Astrocyte (in vitro differentiated cells and primary cell): ENCODE measurements around the gene GALE. TPM values are rescaled to one million over a fixed set of nuclear protein-coding genes. Genes with fewer than 3 reads are reported as not detected.

Experiments
- DNase-seq: peaks from one replicate; pipeline ENCODE4 v3.0.0-alpha.2; 2010; ENCODE audit warnings: low read depth
- FAIRE-seq: peaks from 2 replicates; lab custom pipeline; 2011; peaks lifted over from hg19 to GRCh38; lab: Jason Lieb, UNC
- H2AFZ ChIP-seq: 2 replicates; pipeline ENCODE4 v1.6.0; 2012; ENCODE audit warnings: low read depth, low read length, inconsistent platforms
- H3K27ac ChIP-seq: 2 replicates; pipeline ENCODE4 v1.5.1; 2011; ENCODE audit warnings: low read depth, low read length, inconsistent platforms
- H3K27me3 ChIP-seq: 2 replicates; pipeline ENCODE4 v1.6.0; 2011; ENCODE audit warnings: low read length, inconsistent platforms; ENCODE audit not compliant: insufficient read depth
- H3K36me3 ChIP-seq: 2 replicates; pipeline ENCODE4 v1.5.1; 2011; ENCODE audit warnings: low read length, inconsistent platforms; ENCODE audit not compliant: insufficient read depth
- H3K4me1 ChIP-seq: 2 replicates; pipeline ENCODE4 v1.5.1; 2011; ENCODE audit warnings: low read length, inconsistent platforms; ENCODE audit not compliant: insufficient read depth
- H3K4me2 ChIP-seq: 2 replicates; pipeline ENCODE4 v1.6.0; 2012; ENCODE audit warnings: low read length, inconsistent platforms
- H3K4me3 ChIP-seq: 2 replicates; pipeline ENCODE4 v1.5.1; 2011; ENCODE audit warnings: low read depth, mild to moderate bottlenecking, low read length, inconsistent platforms; ENCODE audit not compliant: insufficient read depth
- H3K79me2 ChIP-seq: 2 replicates; pipeline ENCODE4 v1.6.0; 2012; ENCODE audit warnings: mild to moderate bottlenecking, low read length, inconsistent platforms; ENCODE audit not compliant: insufficient read depth
- H3K9ac ChIP-seq: 2 replicates; pipeline ENCODE4 v1.6.0; 2012; ENCODE audit warnings: mild to moderate bottlenecking, low read length, inconsistent platforms
- H3K9me3 ChIP-seq: 2 replicates; pipeline ENCODE4 v1.5.1; 2012; ENCODE audit warnings: low read depth, mild to moderate bottlenecking, low read length, inconsistent platforms; ENCODE audit not compliant: insufficient read depth
- H4K20me1 ChIP-seq: 2 replicates; pipeline ENCODE4 v1.6.0; 2012; ENCODE audit warnings: low read length, inconsistent platforms; ENCODE audit not compliant: insufficient read depth
- H3K27ac Mint-ChIP-seq: one replicate; pipeline ENCODE4 v1.8.0; 2021; ENCODE audit warnings: mild to moderate bottlenecking, mixed read lengths; ENCODE audit not compliant: unreplicated experiment
- H3K27me3 Mint-ChIP-seq: one replicate; pipeline ENCODE4 v1.8.0; 2021; ENCODE audit warnings: low read depth, mixed read lengths; ENCODE audit not compliant: unreplicated experiment
- H3K36me3 Mint-ChIP-seq: one replicate; pipeline ENCODE4 v1.8.0; 2021; ENCODE audit warnings: low read depth, mixed read lengths; ENCODE audit not compliant: unreplicated experiment
- H3K4me1 Mint-ChIP-seq: one replicate; pipeline ENCODE4 v1.8.0; 2021; ENCODE audit warnings: low read depth, mixed read lengths; ENCODE audit not compliant: unreplicated experiment
- H3K4me3 Mint-ChIP-seq: one replicate; pipeline ENCODE4 v1.8.0; 2021; ENCODE audit warnings: mild to moderate bottlenecking, moderate library complexity, mixed read lengths; ENCODE audit not compliant: unreplicated experiment
- H3K9me3 Mint-ChIP-seq: one replicate; pipeline ENCODE4 v1.8.0; 2021; ENCODE audit warnings: mild to moderate bottlenecking, mixed read lengths; ENCODE audit not compliant: unreplicated experiment
- EZH2 ChIP-seq: IDR thresholded peaks from 2 replicates; pipeline ENCODE4 v1.6.1; 2012; ENCODE audit warnings: mild to moderate bottlenecking, low read length, inconsistent platforms; ENCODE audit not compliant: insufficient read depth
- total RNA-seq: library from RNA; stranded (reverse); gene quantifications from 2 replicates; pipeline ENCODE4 v1.2.1, GENCODE V29; 2021
- TF ChIP-seq, protein P1 (sequence below): IDR thresholded peaks from 2 replicates; pipeline ENCODE4 v1.5.1; 2011; ENCODE audit warnings: low read depth, mild to moderate bottlenecking, inconsistent platforms, low read length, moderate library complexity; ENCODE audit not compliant: insufficient read depth

GALE gene
- total RNA-seq, 1 donor from 2014 or later: 27.0 TPM

DNA sequence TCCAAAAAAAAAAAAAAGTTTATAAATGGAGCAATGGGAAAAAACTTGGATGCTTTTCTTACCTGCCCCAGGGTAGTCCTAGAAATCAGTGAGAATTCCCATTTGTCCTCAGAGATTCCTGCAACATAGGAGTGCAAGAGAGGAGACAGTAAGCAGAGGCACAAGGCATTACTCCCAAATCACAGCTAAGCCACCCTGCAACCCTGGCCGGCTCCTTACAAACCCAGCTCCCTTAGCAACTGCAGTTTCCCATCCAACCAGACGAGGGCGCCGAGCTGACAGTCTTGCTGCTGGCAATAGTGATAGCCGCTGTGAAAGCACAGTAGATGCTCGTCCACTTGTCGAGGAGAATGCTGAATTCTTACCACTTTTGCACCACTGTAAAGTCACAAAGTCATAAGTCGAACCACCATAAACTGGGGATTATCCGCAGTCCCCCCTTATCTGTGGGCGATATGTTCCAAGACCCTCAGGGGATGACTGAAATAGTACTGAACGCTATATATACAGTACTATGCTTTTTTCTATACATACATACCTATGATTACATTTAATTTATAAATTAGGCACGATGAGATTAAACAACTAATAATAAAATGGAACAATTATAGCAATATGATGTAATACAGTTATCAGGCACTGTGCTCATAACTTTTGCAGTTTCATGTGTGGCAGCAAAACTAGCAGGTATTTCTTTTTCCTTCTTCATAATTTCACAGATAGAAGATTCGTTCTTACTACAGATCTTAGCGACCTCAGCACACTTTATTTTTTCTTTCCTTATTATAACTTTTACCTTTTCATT, 28.3 kb downstream of the GALE start:
- H3K79me2 ChIP-seq: peaks cover 2% of the 10 kb centered on the region
- H3K4me3 ChIP-seq: no peak overlapping the region
- peaks cover 2% of the 10 kb centered on the region for H3K4me1 Mint-ChIP-seq
- no peaks in the 10 kb centered on the region for H3K27me3 ChIP-seq
- H3K9ac ChIP-seq: no peak overlapping the region
- H3K4me2 ChIP-seq: peak overlapping the region; percentile 24
- TF ChIP-seq, protein P1, sequence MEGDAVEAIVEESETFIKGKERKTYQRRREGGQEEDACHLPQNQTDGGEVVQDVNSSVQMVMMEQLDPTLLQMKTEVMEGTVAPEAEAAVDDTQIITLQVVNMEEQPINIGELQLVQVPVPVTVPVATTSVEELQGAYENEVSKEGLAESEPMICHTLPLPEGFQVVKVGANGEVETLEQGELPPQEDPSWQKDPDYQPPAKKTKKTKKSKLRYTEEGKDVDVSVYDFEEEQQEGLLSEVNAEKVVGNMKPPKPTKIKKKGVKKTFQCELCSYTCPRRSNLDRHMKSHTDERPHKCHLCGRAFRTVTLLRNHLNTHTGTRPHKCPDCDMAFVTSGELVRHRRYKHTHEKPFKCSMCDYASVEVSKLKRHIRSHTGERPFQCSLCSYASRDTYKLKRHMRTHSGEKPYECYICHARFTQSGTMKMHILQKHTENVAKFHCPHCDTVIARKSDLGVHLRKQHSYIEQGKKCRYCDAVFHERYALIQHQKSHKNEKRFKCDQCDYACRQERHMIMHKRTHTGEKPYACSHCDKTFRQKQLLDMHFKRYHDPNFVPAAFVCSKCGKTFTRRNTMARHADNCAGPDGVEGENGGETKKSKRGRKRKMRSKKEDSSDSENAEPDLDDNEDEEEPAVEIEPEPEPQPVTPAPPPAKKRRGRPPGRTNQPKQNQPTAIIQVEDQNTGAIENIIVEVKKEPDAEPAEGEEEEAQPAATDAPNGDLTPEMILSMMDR: peak; percentile 95
- TF ChIP-seq EZH2: no peak
- no peaks in the 10 kb centered on the region for H3K9me3 ChIP-seq
- H2AFZ ChIP-seq: no peak overlapping the region
- H3K27ac Mint-ChIP-seq: no peak overlapping the region
- peak; percentile 46 for DNase-seq
- no peaks in the 10 kb centered on the region for H3K36me3 ChIP-seq
- no peaks in the 10 kb centered on the region for H4K20me1 ChIP-seq
- H3K4me1 ChIP-seq: no peaks in the 10 kb centered on the region
- peaks cover 3% of the 10 kb centered on the region for H3K36me3 Mint-ChIP-seq
- no peaks in the 10 kb centered on the region for H3K27me3 Mint-ChIP-seq
- FAIRE-seq: no peak
- H3K9me3 Mint-ChIP-seq: no peaks in the 10 kb centered on the region
- H3K4me3 Mint-ChIP-seq: no peak overlapping the region
- H3K27ac ChIP-seq: no peak overlapping the region

DNA sequence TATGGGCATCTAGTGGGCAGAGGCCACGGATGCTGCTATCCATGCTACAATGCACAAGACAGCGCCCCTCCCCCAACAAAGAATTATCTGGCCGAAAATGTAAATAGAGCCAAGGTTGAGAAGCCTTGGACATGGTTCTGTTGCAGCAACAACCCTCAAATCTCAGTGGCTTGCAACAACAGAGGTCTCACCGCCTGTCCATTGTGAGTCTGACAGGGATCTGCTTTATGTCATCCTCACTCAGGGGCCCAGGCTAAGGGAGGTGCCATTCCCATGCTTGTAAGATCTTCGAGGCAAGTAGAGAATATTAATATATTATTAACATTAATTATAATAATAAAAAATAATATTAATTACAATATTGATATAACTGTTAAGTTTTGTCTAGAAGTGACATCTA, 31.8 kb downstream of the GALE start:
- Histone ChIP-seq H3K27me3 (no peaks in the 10 kb centered on the region), H3K36me3 (peaks cover 6% of the 10 kb centered on the region), H3K4me3 (no peak overlapping the region), H3K27ac (no peak overlapping the region), H4K20me1 (no peaks in the 10 kb centered on the region), H3K9me3 (no peaks in the 10 kb centered on the region), H3K4me2 (no peak overlapping the region), H3K4me1 (no peaks in the 10 kb centered on the region), H3K9ac (no peak overlapping the region), H3K79me2 (no peaks in the 10 kb centered on the region), H2AFZ (no peak overlapping the region)
- H3K4me1 Mint-ChIP-seq: no peaks in the 10 kb centered on the region
- TF ChIP-seq, protein P1: no peak
- FAIRE-seq (no peak), DNase-seq (no peak)
- H3K9me3 Mint-ChIP-seq: no peaks in the 10 kb centered on the region
- no peak overlapping the region for H3K27ac Mint-ChIP-seq
- H3K4me3 Mint-ChIP-seq: no peak overlapping the region
- H3K27me3 Mint-ChIP-seq: no peaks in the 10 kb centered on the region
- H3K36me3 Mint-ChIP-seq: peaks cover 5% of the 10 kb centered on the region

DNA sequence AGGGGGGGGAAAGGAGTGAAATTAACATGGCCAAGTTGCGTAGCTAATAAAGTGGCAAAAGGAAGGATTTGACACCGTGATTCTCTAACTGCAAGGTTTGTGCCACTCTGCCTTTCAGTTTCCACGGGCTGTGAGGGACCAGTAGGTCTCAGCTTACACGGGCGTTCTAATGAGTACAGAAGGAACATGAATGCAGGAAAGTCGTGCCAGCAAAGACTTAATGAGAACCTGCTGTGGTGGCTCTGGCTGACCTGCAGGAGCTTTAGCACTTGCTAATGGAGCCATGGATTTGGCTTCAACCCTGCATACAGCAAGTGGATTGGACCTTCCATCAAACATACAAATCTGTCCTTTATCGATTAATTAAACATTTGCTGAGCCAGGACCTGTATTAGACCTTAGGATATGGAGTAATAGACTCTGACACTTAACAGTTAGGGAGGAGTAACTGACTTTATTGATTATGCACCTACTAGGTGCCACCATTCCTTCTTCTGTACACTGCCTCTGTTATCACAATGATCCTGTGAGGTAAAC, 37.4 kb downstream of the GALE start:
- Histone ChIP-seq H3K4me1 (no peaks in the 10 kb centered on the region), H3K79me2 (peaks cover 8% of the 10 kb centered on the region), H3K27me3 (no peaks in the 10 kb centered on the region), H4K20me1 (peaks cover 49% of the 10 kb centered on the region), H3K36me3 (peaks cover 42% of the 10 kb centered on the region), H3K4me3 (no peak overlapping the region), H3K27ac (no peak overlapping the region), H3K4me2 (no peak overlapping the region), H2AFZ (no peak overlapping the region), H3K9ac (no peak overlapping the region), H3K9me3 (no peaks in the 10 kb centered on the region)
- no peaks in the 10 kb centered on the region for H3K9me3 Mint-ChIP-seq
- peaks cover 10% of the 10 kb centered on the region for H3K36me3 Mint-ChIP-seq
- peaks cover 12% of the 10 kb centered on the region for H3K4me1 Mint-ChIP-seq
- H3K27me3 Mint-ChIP-seq: no peaks in the 10 kb centered on the region
- TF ChIP-seq, protein P1: no peak
- TF ChIP-seq EZH2: no peak
- H3K27ac Mint-ChIP-seq: no peak overlapping the region
- FAIRE-seq (no peak), DNase-seq (no peak)
- H3K4me3 Mint-ChIP-seq: no peak overlapping the region
